Panc1 (cell line): Measurements from ENCODE around the gene KRI1. TPM values are rescaled to one million over a fixed set of nuclear protein-coding genes. Genes with fewer than 3 reads are reported as not detected.

ENCODE experiments used
- ATAC-seq: fragments of 200-7000 bp; cut with Tn5 transposase; 2 replicates; pipeline ENCODE4 v1.9.1; 2020; ENCODE audit warnings: mild to moderate bottlenecking, moderate library complexity
- BruUV-seq: library from RNA; stranded (reverse); fragments of 400-500 nt; replicated peaks from 2 replicates; lab custom pipeline; 2021; lab: Mats Ljungman, UMichigan
- CTCF ChIA-PET: fragments of 300-600 bp; sonication (Branson Sonifier 250); formaldehyde crosslinking; loops from one replicate; lab custom pipeline; 2022; ENCODE audit warnings: antibody characterized with exemption; lab: Charles Lee
- POLR2A ChIA-PET: fragments of 300-600 bp; sonication (Branson Sonifier 250); formaldehyde crosslinking; loops from one replicate; lab custom pipeline; 2022; ENCODE audit warnings: antibody characterized with exemption; lab: Charles Lee
- DNase-seq: peaks from one replicate; pipeline ENCODE4 v3.0.0-alpha.2; 2010; ENCODE audit warnings: low read depth, low spot score
- H3K27ac ChIP-seq: 2 replicates; pipeline ENCODE4 v1.5.1; 2011; ENCODE audit warnings: mild to moderate bottlenecking, low read length, inconsistent platforms
- H3K27me3 ChIP-seq: fragments of 200-500 bp; sonication (Bioruptor generic); 2 replicates; pipeline ENCODE4 v1.6.0; 2014; ENCODE audit warnings: low read length, inconsistent platforms; ENCODE audit not compliant: control insufficient read depth, insufficient read depth
- H3K36me3 ChIP-seq: fragments of 200-500 bp; sonication (Bioruptor generic); 2 replicates; pipeline ENCODE4 v1.5.1; 2014; ENCODE audit warnings: inconsistent platforms, mild to moderate bottlenecking, low read length, moderate library complexity; ENCODE audit not compliant: control insufficient read depth, insufficient read depth
- H3K4me1 ChIP-seq: 2 replicates; pipeline ENCODE4 v1.5.1; 2011; ENCODE audit warnings: inconsistent platforms, mild to moderate bottlenecking, low read length, moderate library complexity; ENCODE audit not compliant: control insufficient read depth, insufficient read depth
- H3K4me3 ChIP-seq, 2 experiments: 2 replicates each; pipeline ENCODE4 v1.5.1; 2011 to 2012; ENCODE audit warnings: low read depth in 2 of 2, low read length in 2 of 2, mild to moderate bottlenecking in 2 of 2, inconsistent platforms in 1 of 2, moderate library complexity in 1 of 2
- H3K9me3 ChIP-seq: fragments of 200-500 bp; sonication (Bioruptor generic); 2 replicates; pipeline ENCODE4 v1.5.1; 2014; ENCODE audit warnings: low read depth, mild to moderate bottlenecking, inconsistent platforms, low read length, moderate library complexity; ENCODE audit not compliant: control insufficient read depth, insufficient read depth
- CTCF ChIP-seq: fragments of 450-650 bp; IDR thresholded peaks from 2 replicates; pipeline ENCODE4 v1.5.1; 2017; ENCODE audit warnings: mild to moderate bottlenecking
- POLR2AphosphoS5 ChIP-seq: IDR thresholded peaks from 2 replicates; pipeline ENCODE4 v1.6.1; 2012; ENCODE audit warnings: mild to moderate bottlenecking, low read depth, low read length, moderate library complexity
- REST ChIP-seq, 2 experiments: IDR thresholded peaks; 2 replicates each; pipeline ENCODE4 v1.6.1; 2011 to 2012; ENCODE audit warnings: low read depth in 2 of 2, control low read depth in 1 of 2, low read length in 1 of 2, mild to moderate bottlenecking in 1 of 2, moderate library complexity in 1 of 2; ENCODE audit not compliant: insufficient read depth in 1 of 2
- SIN3A ChIP-seq: IDR thresholded peaks from 2 replicates; pipeline ENCODE4 v1.6.1; 2012; ENCODE audit warnings: low read depth, mild to moderate bottlenecking, low read length, moderate library complexity, borderline replicate concordance; ENCODE audit not compliant: insufficient read depth
- TCF7L2 ChIP-seq: IDR thresholded peaks from 2 replicates; pipeline ENCODE4 v1.6.1; 2011; ENCODE audit warnings: mild to moderate bottlenecking, low read depth, low read length, inconsistent platforms
- in situ Hi-C: cut with HindIII; loops from 2 replicates; pipeline ENCODE4 v1.10.0; 2016; ENCODE audit warnings: low sequenced_read_pairs, low pct_unique_long_range_greater_than_20kb
- intact Hi-C: fragments of 100-400 bp; cut with micrococcal nuclease; formaldehyde crosslinking; loops from one replicate; pipeline ENCODE4 v1.10.0; 2022; ENCODE audit not compliant: unreplicated experiment
- total RNA-seq: library from RNA; stranded (reverse); gene quantifications from one replicate; pipeline ENCODE4 v1.2.1, GENCODE V29; 2021; ENCODE audit not compliant: unreplicated experiment

KRI1 gene
- total RNA-seq, 1 experiment from 2014 or later = 34.5 TPM

GRCh38 chr19:10603873-10604459 is 38.2 kb upstream of the KRI1 start:
- Histone ChIP-seq H3K9me3 (no peaks in the 10 kb centered on the region), H3K27me3 (no peaks in the 10 kb centered on the region), H3K27ac (no peak overlapping the region), H3K4me3 (no peak overlapping the region), H3K36me3 (no peaks in the 10 kb centered on the region), H3K4me1 (peaks cover 16% of the 10 kb centered on the region)
- intact Hi-C loops (no loop called here), in situ Hi-C loops (no loop called here)
- ChIA-PET CTCF (interaction anchor here (0.5 to 0.7 kb wide), 2 partner anchors 40 to 55 kb away, joined by 3 read pairs; no protein-coding TSS in a partner anchor), POLR2A (interaction anchor here (0.6 kb wide), 1 partner anchor 17 kb away, joined by 13 read pairs; no protein-coding TSS in a partner anchor)
- DNase-seq = no peak
- TSS peak; percentile 73 for BruUV-seq
- no peak for TF ChIP-seq POLR2AphosphoS5
- no peak for TF ChIP-seq CTCF
- no peak for TF ChIP-seq REST (IDR thresholded peaks at IDR 0.05; ENCODE audit: insufficient read depth in 1 of 2, low read depth in 2 of 2, low read length in 1 of 2)
- TF ChIP-seq TCF7L2 = no peak
- no peak for TF ChIP-seq SIN3A
- ATAC-seq = no peak

- H3K9me3 ChIP-seq = no peaks in the 10 kb centered on the region
- no peaks in the 10 kb centered on the region for H3K27me3 ChIP-seq
- ChIA-PET POLR2A (no interaction called here), CTCF (no interaction called here)
- in situ Hi-C loops (no loop called here), intact Hi-C loops (no loop called here)
- no TSS peak for BruUV-seq
- ATAC-seq (no peak), DNase-seq (no peak)
- H3K36me3 ChIP-seq = no peaks in the 10 kb centered on the region
- TF ChIP-seq TCF7L2 (no peak), SIN3A (no peak), CTCF (no peak), POLR2AphosphoS5 (no peak), REST (IDR thresholded peaks at IDR 0.05; ENCODE audit: insufficient read depth in 1 of 2, low read depth in 2 of 2, low read length in 1 of 2) (no peak)
- H3K4me1 ChIP-seq = peaks cover 16% of the 10 kb centered on the region
- peak overlapping the region; percentile 68 for H3K27ac ChIP-seq
- H3K4me3 ChIP-seq = peak overlapping the region; percentile 63 to 71
Measured at GRCh38 chr19:10603084-10603872, 37.5 kb upstream of the KRI1 start.
